GM21381 (cell line): ENCODE data around the gene NOP10.

Experiments used
- ATAC-seq: cut with Tn5 transposase; IDR thresholded peaks from one replicate; pipeline ENCODE4 v1.9.1; 2021; ENCODE audit warnings: mild to moderate bottlenecking, moderate library complexity; ENCODE audit not compliant: unreplicated experiment

NOP10 gene

GRCh38 chr15:34334672-34335071, 8.3 kb downstream of the NOP10 start:
- no peak for ATAC-seq

GRCh38 chr15:34332553-34333120, 10.3 kb downstream of the NOP10 start:
- no peak for ATAC-seq

DNA sequence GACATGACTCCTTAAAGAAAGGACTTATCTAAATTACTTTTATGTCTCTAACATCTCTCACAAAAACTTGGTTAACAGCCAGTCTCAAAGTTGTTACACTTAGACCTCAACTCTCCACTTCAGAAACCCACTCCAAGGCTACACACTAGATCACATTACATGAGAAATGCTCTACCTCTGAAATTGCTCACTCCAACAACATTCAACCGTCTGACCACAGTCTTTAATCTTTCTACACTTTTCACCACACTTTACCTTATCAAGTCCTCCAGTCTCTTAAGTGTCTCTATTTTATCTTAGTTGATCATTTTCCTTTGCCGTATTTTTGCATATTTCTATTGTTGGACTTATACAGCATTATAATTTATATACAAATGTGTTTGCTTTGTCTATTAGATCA, 11.1 kb downstream of the NOP10 start:
- no peak for ATAC-seq

- no peak for ATAC-seq
These were observed 12.7 kb downstream of the NOP10 start for GRCh38 chr15:34330279-34330678.

GRCh38 chr15:34329006-34329405, 13.9 kb downstream of the NOP10 start:
- ATAC-seq, result no peak

DNA sequence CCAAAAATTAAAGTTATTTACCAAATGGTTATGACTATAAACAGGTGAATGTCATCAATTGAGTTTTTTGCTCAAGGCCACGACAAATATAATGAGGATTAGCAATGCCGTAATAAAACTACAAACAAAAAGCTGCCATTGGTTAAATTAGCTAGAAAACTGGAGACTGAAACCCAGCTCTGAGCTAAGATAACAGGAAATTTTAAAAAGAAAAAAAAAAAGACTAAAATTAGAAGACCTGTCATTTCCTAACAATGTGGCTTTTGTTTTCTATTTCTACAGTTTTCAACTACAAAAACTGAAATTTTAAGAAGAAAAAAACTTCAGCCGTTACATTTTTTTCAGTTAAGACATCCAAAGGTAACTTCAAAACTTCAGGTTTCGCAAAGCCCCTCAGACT, 15.0 kb downstream of the NOP10 start:
- no peak for ATAC-seq

DNA sequence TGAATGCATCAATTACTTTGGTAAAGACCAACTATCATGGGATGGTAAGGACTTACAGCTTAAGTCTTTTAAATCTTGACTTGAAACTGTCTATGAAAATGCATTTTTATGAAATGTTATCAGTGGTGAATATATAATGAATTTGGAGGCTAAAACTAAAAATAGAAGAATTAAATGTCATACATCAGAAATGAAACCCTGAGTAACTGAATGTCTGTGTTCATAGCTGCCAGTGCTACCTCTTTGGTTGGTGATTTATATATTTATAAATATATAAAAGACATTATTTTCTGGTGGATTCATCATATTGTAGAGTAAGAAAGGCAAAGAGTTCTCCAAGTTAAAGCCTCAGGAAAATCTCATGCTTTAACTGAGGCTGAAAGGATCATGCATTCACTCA, 17.6 kb downstream of the NOP10 start:
- no peak for ATAC-seq

DNA sequence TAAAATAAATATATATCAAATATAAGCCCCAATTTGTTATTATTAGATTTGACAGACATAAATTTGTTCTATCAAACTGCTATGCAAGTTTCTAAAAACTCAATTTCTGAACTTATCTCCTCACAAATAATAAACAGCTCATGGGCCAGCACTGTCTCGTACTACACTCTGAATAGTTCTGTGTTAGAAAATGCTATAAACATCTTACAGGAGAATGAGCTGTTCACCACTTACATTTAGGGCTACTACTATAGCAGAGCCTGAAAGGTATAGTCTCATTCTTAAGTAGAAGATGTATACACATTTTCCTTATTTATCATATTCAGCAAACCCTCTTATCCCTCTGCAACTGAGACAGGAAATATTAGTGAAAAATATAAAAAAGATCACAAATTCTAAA, 18.0 kb downstream of the NOP10 start:
- no peak for ATAC-seq

GRCh38 chr15:34323217-34323616, 19.7 kb downstream of the NOP10 start:
- no peak for ATAC-seq

DNA sequence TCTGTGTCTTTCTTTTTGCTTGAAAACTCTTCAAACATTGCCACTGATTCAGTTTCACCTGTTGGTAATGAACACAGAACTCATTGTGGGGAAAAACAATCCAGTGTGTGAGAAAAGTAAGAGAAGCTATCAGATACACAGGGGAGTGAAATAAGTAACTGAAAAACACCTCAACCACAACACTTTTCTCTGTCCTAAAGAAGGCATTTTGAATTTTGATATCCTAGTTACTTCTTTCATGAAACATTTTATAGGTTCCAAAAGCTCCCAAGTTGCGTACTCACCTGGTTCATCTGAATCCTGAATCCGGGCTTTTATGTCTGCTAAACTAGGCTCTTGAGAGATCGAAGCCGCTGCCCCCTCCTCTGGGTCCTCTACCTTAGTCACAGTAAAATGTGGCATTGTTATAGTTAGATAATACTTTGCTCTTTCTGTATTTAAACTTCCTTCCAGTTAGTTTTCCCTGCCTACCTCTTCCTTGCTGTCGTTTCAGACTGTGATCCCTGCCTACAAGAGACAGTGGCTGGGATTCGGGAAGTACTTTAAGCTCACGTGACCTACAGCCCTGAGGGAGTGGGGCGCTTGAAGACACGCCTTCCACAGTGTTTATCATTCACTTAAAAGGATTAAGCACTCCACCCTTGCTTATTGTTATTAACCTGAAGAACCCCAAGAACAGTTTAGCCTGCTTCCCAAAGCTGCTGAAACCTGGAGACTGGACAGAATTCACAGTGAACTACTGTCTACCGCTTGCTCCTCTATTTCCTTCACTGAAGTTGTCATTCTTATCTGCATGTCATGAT, 24.5 kb downstream of the NOP10 start:
- ATAC-seq, result peak; percentile 63

DNA sequence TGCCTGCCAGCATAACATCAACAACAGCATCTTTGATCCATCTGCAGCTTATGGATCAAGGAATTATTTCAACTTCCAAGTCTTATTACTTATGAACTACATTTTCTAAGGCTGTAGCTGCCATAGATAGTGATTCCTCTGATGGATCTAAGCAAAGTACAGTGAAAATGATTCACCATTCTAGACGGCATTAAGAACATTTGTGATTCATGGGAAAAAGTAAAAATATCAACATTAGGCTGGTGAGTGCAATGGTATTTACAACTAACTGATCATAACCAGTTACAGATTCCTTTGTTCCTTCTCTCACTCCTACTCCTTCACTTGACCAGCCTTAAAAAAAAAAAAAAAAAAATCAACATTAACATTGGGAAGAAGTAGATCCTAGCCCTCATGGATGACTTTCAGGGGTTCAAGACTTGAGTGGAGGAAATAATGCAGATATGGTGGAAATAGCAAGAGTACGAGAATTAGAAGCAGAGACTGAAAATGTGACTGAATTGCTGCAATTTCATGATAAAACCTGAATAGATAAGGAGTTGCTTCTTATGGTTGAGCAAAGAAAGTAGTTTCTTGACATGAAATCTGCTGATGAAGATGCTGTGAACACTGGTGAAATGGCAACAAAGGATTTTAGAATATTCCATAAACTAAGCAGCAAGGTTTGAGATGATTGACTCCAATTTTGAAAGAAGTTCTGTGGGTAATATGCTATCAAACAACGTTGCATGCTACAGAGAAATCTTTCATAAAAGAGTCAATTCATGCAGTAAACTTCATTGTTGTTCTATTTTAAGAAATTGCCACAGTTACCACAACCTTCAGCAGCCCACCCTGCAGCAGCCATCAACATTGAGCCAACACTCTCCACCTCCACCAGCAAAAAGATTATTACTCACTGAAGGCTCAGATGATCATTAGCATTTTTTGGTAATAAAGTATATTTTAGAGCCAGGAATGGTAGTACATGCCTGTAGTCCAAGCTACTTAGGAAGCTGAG, 28.1 kb downstream of the NOP10 start:
- no peak for ATAC-seq

DNA sequence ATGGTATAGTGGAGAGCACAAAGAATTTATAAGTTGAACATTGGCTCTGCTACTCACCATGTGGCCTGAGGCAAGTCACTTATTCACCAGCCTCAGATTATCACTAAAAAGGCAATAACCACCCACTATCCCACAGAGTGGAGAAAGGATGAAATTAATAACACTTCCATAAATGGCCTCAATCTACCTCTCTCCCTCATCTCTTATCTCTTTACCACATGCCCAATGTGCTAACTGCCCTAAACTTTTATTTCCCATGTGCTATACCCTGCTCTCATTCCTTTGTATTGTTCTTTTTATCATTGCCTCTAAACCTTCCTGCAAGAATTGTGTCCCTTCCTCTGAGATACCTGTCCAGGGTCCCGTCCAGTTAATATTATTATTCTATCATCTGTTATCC, 31.4 kb downstream of the NOP10 start:
- no peak for ATAC-seq

- ATAC-seq, result no peak
These were observed 38.3 kb downstream of the NOP10 start for GRCh38 chr15:34304613-34305012.

DNA sequence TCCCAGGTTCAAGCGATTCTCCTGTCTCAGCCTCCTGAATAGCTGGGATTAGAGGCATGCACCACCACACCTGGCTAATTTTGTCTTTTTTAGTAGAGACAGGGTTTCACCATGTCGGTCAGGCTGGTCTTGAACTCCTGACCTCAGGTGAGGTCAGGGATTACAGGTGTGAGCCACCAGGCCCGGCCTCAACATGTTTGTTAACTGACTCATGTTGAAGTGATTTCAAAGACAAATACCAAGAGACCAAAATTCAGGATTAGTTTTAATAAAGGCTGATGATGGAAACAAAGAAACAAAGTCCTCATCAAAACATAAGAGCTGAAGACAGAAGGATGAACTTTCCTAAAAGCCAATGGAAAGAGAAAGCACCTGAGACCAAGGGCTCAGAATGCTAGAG, 41.9 kb downstream of the NOP10 start:
- no peak for ATAC-seq

DNA sequence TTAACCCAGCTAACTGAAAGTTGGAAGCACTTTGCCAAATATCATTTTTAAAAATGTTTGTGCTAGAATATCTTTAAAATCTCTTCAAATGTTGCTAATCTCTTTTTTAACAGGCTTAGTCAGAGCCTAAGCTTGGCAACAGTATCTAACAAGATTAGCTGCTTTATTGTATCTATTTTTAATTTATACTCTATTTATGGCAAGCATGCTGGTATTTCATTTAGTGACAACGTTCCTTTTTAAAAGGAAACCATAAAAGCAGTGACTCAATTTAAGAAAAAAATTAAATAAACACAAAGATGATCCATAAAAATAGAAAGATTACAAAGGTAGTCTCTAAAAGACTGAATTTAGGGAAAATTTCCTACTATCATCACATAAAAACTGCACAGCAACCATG, 45.9 kb downstream of the NOP10 start:
- no peak for ATAC-seq

GRCh38 chr15:34292621-34293020, 50.3 kb downstream of the NOP10 start:
- ATAC-seq, result no peak
